AG04450 (cell line): Measurements from ENCODE around the gene EMILIN1. TPM values are rescaled to one million over a fixed set of nuclear protein-coding genes. Genes with fewer than 3 reads are reported as not detected.

Experiments used
- CTCF ChIA-PET: fragments of 300-600, 350-600 bp; formaldehyde crosslinking; extraction: SDS; loops from one replicate; lab custom pipeline; 2022; ENCODE audit warnings: antibody characterized with exemption, inconsistent platforms; lab: Charles Lee
- POLR2A ChIA-PET: fragments of 350-600 bp; formaldehyde crosslinking; extraction: SDS; loops from one replicate; lab custom pipeline; 2021; ENCODE audit warnings: antibody characterized with exemption, inconsistent platforms; lab: Yijun Ruan, JAX
- DNase-seq: peaks from one replicate; pipeline ENCODE4 v3.0.0-alpha.2; 2011; ENCODE audit warnings: low read depth, low spot score
- H3K27ac ChIP-seq: one replicate; pipeline ENCODE4 v1.5.1; 2012; ENCODE audit warnings: low read depth, low read length, control low read depth
- H3K27me3 ChIP-seq: one replicate; pipeline ENCODE4 v1.6.0; 2012; ENCODE audit warnings: low read length; ENCODE audit not compliant: control insufficient read depth, insufficient read depth
- H3K4me3 ChIP-seq: 2 replicates; pipeline ENCODE4 v1.5.1; 2011; ENCODE audit warnings: mild to moderate bottlenecking, low read depth, low read length, control low read depth
- H3K9me3 ChIP-seq: 2 replicates; pipeline ENCODE4 v1.5.1; 2012; ENCODE audit warnings: low read length; ENCODE audit not compliant: control insufficient read depth, insufficient read depth
- polyA plus RNA-seq: library from polyadenylated mRNA; depleted of rRNA; stranded (reverse); fragments of >200 nt; gene quantifications from 2 replicates; pipeline ENCODE4 v1.2.3, GENCODE V29; 2011
- TF ChIP-seq, protein P1 (sequence below): IDR thresholded peaks from 2 replicates; pipeline ENCODE4 v1.5.1; 2011; ENCODE audit warnings: low read depth, low read length, control low read depth, inconsistent platforms

EMILIN1 gene
- polyA plus RNA-seq, 1 experiment = 68.3 TPM

DNA sequence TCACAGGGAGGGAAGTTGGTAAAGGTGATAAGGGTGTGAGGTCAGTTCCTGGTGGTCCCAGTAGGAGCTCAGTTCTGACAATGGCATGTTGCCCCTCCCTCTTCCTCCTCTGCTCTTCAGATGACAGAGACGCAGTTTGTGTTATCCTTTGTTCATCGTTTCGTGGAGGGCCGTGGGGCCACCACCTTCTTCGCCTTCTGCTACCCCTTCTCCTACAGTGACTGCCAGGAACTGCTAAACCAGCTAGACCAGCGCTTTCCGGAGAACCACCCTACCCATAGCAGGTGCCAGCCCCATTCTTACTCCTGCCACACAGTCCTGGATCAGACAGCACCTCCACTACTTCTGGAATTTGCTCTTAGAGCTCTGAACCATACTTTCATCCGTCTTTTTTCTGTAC is 24.6 kb upstream of the EMILIN1 start:
- Histone ChIP-seq H3K27me3 (no peaks in the 10 kb centered on the region), H3K9me3 (no peaks in the 10 kb centered on the region; the same call in 1 of the 2 replicates), H3K4me3 (no peak overlapping the region), H3K27ac (no peak overlapping the region)
- CTCF ChIA-PET = interaction anchor here (1.0 to 1.6 kb wide), 3 partner anchors 19 to 207 kb away, joined by 3 to 4 read pairs (median 4); no protein-coding TSS in a partner anchor
- TF ChIP-seq, protein P1, sequence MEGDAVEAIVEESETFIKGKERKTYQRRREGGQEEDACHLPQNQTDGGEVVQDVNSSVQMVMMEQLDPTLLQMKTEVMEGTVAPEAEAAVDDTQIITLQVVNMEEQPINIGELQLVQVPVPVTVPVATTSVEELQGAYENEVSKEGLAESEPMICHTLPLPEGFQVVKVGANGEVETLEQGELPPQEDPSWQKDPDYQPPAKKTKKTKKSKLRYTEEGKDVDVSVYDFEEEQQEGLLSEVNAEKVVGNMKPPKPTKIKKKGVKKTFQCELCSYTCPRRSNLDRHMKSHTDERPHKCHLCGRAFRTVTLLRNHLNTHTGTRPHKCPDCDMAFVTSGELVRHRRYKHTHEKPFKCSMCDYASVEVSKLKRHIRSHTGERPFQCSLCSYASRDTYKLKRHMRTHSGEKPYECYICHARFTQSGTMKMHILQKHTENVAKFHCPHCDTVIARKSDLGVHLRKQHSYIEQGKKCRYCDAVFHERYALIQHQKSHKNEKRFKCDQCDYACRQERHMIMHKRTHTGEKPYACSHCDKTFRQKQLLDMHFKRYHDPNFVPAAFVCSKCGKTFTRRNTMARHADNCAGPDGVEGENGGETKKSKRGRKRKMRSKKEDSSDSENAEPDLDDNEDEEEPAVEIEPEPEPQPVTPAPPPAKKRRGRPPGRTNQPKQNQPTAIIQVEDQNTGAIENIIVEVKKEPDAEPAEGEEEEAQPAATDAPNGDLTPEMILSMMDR = no peak
- POLR2A ChIA-PET = interaction anchor here (0.6 to 7.6 kb wide), 5 partner anchors 18 to 255 kb away, joined by 3 to 53 read pairs (median 5); partner anchors contain the start of genes EMILIN1, KHK and OST4
- no peak for DNase-seq

DNA sequence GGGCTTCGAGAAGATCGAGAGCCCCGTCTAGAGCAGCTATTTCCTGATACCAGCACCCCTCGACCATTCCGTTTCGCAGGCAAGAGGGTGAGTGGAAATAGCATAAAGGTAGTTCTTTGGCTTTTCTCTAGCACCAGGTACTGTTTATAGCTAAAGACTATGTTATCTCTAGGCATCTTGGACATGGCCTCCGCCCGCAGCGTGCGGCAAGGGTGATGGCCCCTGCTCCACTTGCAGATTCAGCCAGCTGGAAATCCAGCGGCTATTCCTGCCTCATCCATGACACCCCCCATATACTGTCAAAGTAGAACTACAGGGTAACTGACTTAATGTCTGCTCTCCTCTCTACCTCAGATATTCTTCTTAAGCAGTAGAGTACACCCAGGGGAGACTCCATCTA is 23.7 kb upstream of the EMILIN1 start:
- ChIA-PET CTCF (interaction anchor here (0.7 to 1.4 kb wide), 3 partner anchors 13 to 208 kb away, joined by 3 to 4 read pairs (median 3); no protein-coding TSS in a partner anchor), POLR2A (interaction anchor here (0.6 to 7.6 kb wide), 3 partner anchors 8 to 30 kb away, joined by 4 to 53 read pairs (median 4); partner anchors contain the start of gene KHK)
- no peak overlapping the region for H3K27ac ChIP-seq
- TF ChIP-seq, protein P1 = no peak
- H3K4me3 ChIP-seq = no peak overlapping the region
- H3K27me3 ChIP-seq = no peaks in the 10 kb centered on the region
- H3K9me3 ChIP-seq = no peaks in the 10 kb centered on the region; the same call in 1 of the 2 replicates
- no peak for DNase-seq

DNA sequence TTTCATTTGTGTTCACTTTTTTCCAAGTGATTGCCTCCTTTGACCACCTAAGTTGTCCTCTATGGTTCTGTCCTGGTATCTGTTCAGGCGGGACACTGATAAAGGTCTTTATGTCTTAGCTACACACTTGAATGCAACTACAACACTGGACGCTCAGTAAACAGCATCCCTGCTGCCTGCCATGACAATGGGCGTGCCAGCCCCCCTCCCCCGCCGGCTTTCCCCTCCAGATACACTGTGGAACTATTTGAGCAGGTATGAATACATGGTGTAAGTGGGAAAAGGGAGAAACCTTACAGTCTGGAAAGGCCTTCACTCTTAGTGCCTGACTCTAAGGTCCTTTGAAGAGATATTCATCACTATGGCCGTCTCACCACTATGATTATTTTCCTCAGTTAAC is 21.2 kb upstream of the EMILIN1 start:
- Histone ChIP-seq H3K4me3 (no peak overlapping the region), H3K27ac (no peak overlapping the region), H3K27me3 (no peaks in the 10 kb centered on the region), H3K9me3 (no peaks in the 10 kb centered on the region)
- DNase-seq = no peak
- ChIA-PET POLR2A (interaction anchor here (2.2 kb wide), 1 partner anchor 24 kb away, joined by 6 read pairs; no protein-coding TSS in a partner anchor), CTCF (interaction anchor here (1.2 kb wide), 1 partner anchor 24 kb away, joined by 3 read pairs; no protein-coding TSS in a partner anchor)
- TF ChIP-seq, protein P1 = no peak

DNA sequence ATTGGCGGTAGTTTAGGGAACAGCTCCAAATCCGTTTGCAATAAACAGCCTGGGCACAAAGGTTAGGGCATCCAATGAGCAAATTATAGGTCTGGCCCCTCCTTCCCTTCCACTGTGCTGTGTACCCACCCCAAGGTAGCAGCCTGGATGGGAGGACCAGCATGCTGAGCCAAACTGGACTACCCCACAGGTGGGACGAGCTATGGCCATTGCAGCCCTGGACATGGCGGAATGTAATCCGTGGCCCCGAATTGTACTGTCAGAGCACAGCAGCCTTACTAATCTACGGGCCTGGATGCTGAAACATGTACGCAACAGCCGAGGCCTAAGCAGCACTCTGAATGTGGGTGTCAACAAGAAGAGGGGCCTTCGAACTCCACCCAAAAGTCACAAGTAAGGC is 20.2 kb upstream of the EMILIN1 start:
- Histone ChIP-seq H3K9me3 (no peaks in the 10 kb centered on the region), H3K27me3 (no peaks in the 10 kb centered on the region), H3K4me3 (no peak overlapping the region), H3K27ac (no peak overlapping the region)
- ChIA-PET POLR2A (interaction anchor here (0.9 to 3.0 kb wide), 5 partner anchors 8 to 222 kb away, joined by 4 to 10 read pairs (median 4); partner anchors contain the start of gene OST4), CTCF (no interaction called here)
- DNase-seq = no peak
- TF ChIP-seq, protein P1 = no peak

DNA sequence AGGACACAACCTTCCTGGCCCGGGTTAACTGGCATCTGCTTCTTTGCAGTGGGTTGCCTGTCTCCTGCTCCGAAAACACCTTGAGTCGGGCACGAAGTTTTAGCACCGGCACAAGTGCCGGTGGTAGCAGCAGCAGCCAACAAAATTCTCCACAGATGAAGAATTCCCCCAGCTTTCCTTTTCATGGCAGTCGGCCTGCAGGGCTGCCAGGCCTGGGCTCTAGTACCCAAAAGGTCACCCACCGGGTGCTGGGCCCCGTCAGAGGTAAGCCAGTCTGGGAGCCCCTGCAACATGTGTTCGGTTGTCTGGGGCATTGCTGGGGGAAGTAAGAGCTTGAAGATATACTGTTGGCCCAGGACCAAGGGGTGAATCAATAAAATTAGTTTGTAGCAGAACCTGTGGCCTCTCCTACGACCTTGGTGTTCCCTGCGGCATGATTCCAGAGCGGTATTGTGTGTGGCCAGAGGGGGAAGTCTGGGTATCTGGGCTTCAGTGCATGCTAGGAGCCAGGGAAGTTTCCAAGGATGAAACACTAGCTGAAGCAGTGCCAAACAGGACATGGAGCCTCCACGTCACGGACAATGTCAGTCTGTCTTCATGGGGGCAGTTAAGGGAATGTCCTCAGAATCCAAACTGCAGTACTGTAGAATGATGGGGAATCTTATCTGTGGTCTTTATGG is 19.1 kb upstream of the EMILIN1 start:
- DNase-seq = no peak
- no peaks in the 10 kb centered on the region for H3K9me3 ChIP-seq
- ChIA-PET POLR2A (interaction anchor here (0.7 to 3.0 kb wide), 4 partner anchors 9 to 41 kb away, joined by 3 to 10 read pairs (median 4); partner anchors contain the start of gene OST4), CTCF (interaction anchor here (0.6 kb wide), 1 partner anchor 213 kb away, joined by 3 read pairs; no protein-coding TSS in a partner anchor)
- no peaks in the 10 kb centered on the region for H3K27me3 ChIP-seq
- TF ChIP-seq, protein P1 = no peak
- no peak overlapping the region for H3K27ac ChIP-seq
- no peak overlapping the region for H3K4me3 ChIP-seq
